NCI-H460 (cell line): ENCODE results near the gene CXorf49B. TPM values are rescaled to one million over a fixed set of nuclear protein-coding genes. Genes with fewer than 3 reads are reported as not detected.

ENCODE experiments used
- DNase-seq: peaks from one replicate; pipeline ENCODE4 v3.0.0-alpha.2; 2016; ENCODE audit warnings: low read depth; ENCODE audit errors: extremely low read depth
- small RNA-seq, 2 experiments: library from RNA; depleted of rRNA; stranded (forward); fragments of <200 nt; gene quantifications; one replicate each; pipeline ENCODE3, GENCODE V24; 2014
- total RNA-seq: library from RNA; depleted of rRNA; stranded (reverse); fragments of >200 nt; shearing (Covaris generic); gene quantifications from 2 replicates; pipeline ENCODE4 v1.2.3, GENCODE V29; 2014; rRNA removed

The CXorf49B gene
- total RNA-seq, 1 experiment from 2014 or later, result not detected

GRCh38 chrX:71815121-71815905 is 52.2 kb downstream of the CXorf49B start:
- no peak for DNase-seq

GRCh38 chrX:71815906-71816156 is 52.7 kb downstream of the CXorf49B start:
- no peak for DNase-seq

Small RNAs within 50 kb of the gene (small RNA-seq; reads per million reads assigned to genes)
- 0 reads per million in 2 experiments for gene BX276092.1
- gene BX276092.6, result 0 reads per million in 2 experiments
- 0 reads per million in 2 experiments for gene BX276092.8

Other genes starting within 250 kb of the CXorf49B start
- gene OGT, start 230.2 kb upstream of the CXorf49B start, total RNA-seq, result 274 and 379 TPM in 2 replicates
- gene GCNA, start 184.9 kb upstream of the CXorf49B start, total RNA-seq, result 3.6 and 5.3 TPM in 2 replicates
- not detected in 2 replicates for gene CXCR3, start 144.8 kb upstream of the CXorf49B start, total RNA-seq
- not detected in 2 replicates for gene CXorf49, start 45.1 kb upstream of the CXorf49B start, total RNA-seq
- 0.05 and 0.17 TPM in 2 replicates for gene NHSL2, start 147.5 kb downstream of the CXorf49B start, total RNA-seq